GM12872 (cell line): ENCODE measurements around the gene ELMO1.

Experiments
- TF ChIP-seq, protein P1 (sequence below): IDR thresholded peaks from 3 replicates; pipeline ENCODE4 v1.5.1; 2011; ENCODE audit warnings: low read depth, mild to moderate bottlenecking, low read length, moderate library complexity; ENCODE audit not compliant: insufficient read depth

Gene ELMO1

GRCh38 chr7:37365405-37365804, 83.3 kb downstream of the ELMO1 start:
- TF ChIP-seq, protein P1, sequence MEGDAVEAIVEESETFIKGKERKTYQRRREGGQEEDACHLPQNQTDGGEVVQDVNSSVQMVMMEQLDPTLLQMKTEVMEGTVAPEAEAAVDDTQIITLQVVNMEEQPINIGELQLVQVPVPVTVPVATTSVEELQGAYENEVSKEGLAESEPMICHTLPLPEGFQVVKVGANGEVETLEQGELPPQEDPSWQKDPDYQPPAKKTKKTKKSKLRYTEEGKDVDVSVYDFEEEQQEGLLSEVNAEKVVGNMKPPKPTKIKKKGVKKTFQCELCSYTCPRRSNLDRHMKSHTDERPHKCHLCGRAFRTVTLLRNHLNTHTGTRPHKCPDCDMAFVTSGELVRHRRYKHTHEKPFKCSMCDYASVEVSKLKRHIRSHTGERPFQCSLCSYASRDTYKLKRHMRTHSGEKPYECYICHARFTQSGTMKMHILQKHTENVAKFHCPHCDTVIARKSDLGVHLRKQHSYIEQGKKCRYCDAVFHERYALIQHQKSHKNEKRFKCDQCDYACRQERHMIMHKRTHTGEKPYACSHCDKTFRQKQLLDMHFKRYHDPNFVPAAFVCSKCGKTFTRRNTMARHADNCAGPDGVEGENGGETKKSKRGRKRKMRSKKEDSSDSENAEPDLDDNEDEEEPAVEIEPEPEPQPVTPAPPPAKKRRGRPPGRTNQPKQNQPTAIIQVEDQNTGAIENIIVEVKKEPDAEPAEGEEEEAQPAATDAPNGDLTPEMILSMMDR = no peak

- TF ChIP-seq, protein P1 = no peak
These were observed 83.8 kb downstream of the ELMO1 start for GRCh38 chr7:37364856-37365255.

GRCh38 chr7:37363536-37364491, 84.8 kb downstream of the ELMO1 start:
- TF ChIP-seq, protein P1 = no peak

GRCh38 chr7:37362802-37363201, 85.9 kb downstream of the ELMO1 start:
- TF ChIP-seq, protein P1 = no peak

- TF ChIP-seq, protein P1 = no peak
These were observed 88.2 kb downstream of the ELMO1 start for GRCh38 chr7:37360484-37360883.

GRCh38 chr7:37359662-37360444, 88.8 kb downstream of the ELMO1 start:
- TF ChIP-seq, protein P1 = no peak

GRCh38 chr7:37359180-37359579, 89.5 kb downstream of the ELMO1 start:
- TF ChIP-seq, protein P1 = no peak
